PC-9 (cell line): Measurements from ENCODE around the gene TLCD3B. TPM values are rescaled to one million over a fixed set of nuclear protein-coding genes. Genes with fewer than 3 reads are reported as not detected.
A peak's percentile ranks its signal among the peaks of the same experiment; 100 is the strongest.

Experiments
- BruUV-seq: library from RNA; stranded (reverse); fragments of 400-500 nt; replicated peaks from 2 replicates; lab custom pipeline; 2021; lab: Mats Ljungman, UMichigan
- CTCF ChIA-PET: fragments of 300-600 bp; sonication (Branson Sonifier 250); formaldehyde crosslinking; loops from one replicate; lab custom pipeline; 2022; ENCODE audit warnings: antibody characterized with exemption; lab: Charles Lee
- POLR2A ChIA-PET: fragments of 300-600 bp; sonication (Branson Sonifier 250); formaldehyde crosslinking; loops from one replicate; lab custom pipeline; 2022; ENCODE audit warnings: antibody characterized with exemption; ENCODE audit not compliant: unreplicated experiment; lab: Charles Lee
- DNase-seq, 2 experiments: peaks; one replicate each; pipeline versions ENCODE4 v3.0.0 to v3.0.0-alpha.2; 2015 to 2022; ENCODE audit warnings: mixed read lengths in 1 of 2
- H2AFZ ChIP-seq: fragments of 200-600 bp; sonication (generic); 2 replicates; pipeline ENCODE4 v1.8.1; 2017; ENCODE audit warnings: antibody characterized with exemption
- H3F3A ChIP-seq: fragments of 200-600 bp; sonication (generic); 2 replicates; pipeline ENCODE4 v1.8.1; 2017; ENCODE audit warnings: antibody characterized with exemption, mild to moderate bottlenecking, low read depth; ENCODE audit not compliant: insufficient read depth
- H3K27ac ChIP-seq: fragments of 200-600 bp; sonication (generic); 2 replicates; pipeline ENCODE4 v1.6.1; 2016; ENCODE audit warnings: mixed run types
- H3K27me3 ChIP-seq: fragments of 200-600 bp; sonication (generic); 2 replicates; pipeline ENCODE4 v1.6.1; 2016; ENCODE audit warnings: low read depth, mixed run types; ENCODE audit not compliant: insufficient read depth
- H3K36me3 ChIP-seq: fragments of 200-600 bp; sonication (generic); 2 replicates; pipeline ENCODE4 v1.6.1; 2016; ENCODE audit warnings: low read depth, mixed run types
- H3K4me1 ChIP-seq: fragments of 200-600 bp; sonication (generic); replicated peaks from 2 replicates; pipeline ENCODE4 v1.6.1; 2016; ENCODE audit warnings: mixed run types; ENCODE audit not compliant: insufficient read depth
- H3K4me2 ChIP-seq: fragments of 200-600 bp; sonication (generic); 2 replicates; pipeline ENCODE4 v1.6.1; 2017; ENCODE audit warnings: mixed run types
- H3K4me3 ChIP-seq: fragments of 200-600 bp; sonication (generic); 2 replicates; pipeline ENCODE4 v1.6.1; 2016; ENCODE audit warnings: mixed run types
- H3K79me2 ChIP-seq: fragments of 200-600 bp; sonication (generic); 2 replicates; pipeline ENCODE4 v1.6.1; 2017; ENCODE audit warnings: low read depth, mixed run types
- H3K9me2 ChIP-seq: fragments of 200-600 bp; sonication (generic); 2 replicates; pipeline ENCODE4 v1.8.1; 2017; ENCODE audit warnings: mild to moderate bottlenecking; ENCODE audit not compliant: insufficient read depth
- H3K9me3 ChIP-seq: fragments of 200-600 bp; sonication (generic); 2 replicates; pipeline ENCODE4 v1.8.1; 2016; ENCODE audit warnings: low read depth; ENCODE audit not compliant: insufficient read depth
- H4K20me1 ChIP-seq: fragments of 200-600 bp; sonication (generic); 2 replicates; pipeline ENCODE4 v1.8.1; 2017; ENCODE audit not compliant: insufficient read depth
- EZH2 ChIP-seq: fragments of 200-600 bp; sonication (generic); IDR thresholded peaks from 2 replicates; pipeline ENCODE4 v1.8.0; 2017; ENCODE audit warnings: antibody characterized with exemption, low read depth
- intact Hi-C: fragments of 100-400 bp; cut with micrococcal nuclease; formaldehyde crosslinking; loops from one replicate; pipeline ENCODE4 v1.10.0; 2022; ENCODE audit not compliant: unreplicated experiment
- total RNA-seq: library from RNA; stranded (reverse); gene quantifications from 2 replicates; pipeline ENCODE4 v1.2.3, GENCODE V29; 2021
- TF ChIP-seq, protein P1 (sequence below): fragments of 200-600 bp; sonication (generic); conservative IDR thresholded peaks from 2 replicates; pipeline ENCODE4 v1.6.1; 2017; ENCODE audit warnings: mixed run types, antibody characterized with exemption, mild to moderate bottlenecking, moderate library complexity

TLCD3B gene
- total RNA-seq, 1 experiment from 2014 or later, result 5.8 TPM

DNA sequence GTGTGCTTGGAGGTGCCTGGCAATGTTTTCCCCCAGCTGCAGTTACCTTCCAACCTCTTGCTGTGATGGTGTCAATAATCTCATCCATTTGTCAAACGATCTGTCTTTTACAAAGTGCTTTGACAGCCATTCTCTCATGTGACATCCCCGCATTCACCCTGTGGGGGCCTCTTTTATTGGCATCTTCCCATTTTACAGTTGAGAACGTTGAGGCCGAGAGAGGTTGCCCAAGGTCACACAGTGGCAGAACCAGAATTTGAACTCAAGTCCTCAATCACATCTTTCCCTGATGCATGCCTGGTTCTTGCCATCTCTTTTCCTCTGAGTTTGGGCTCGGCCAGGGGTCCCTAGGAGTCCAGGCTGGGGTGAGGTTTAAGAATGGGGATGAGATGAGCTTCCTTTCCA lies 55.9 kb downstream of the TLCD3B start:
- peak overlapping the region; percentile 91 for H3K4me2 ChIP-seq
- H3K9me2 ChIP-seq, result no peaks in the 10 kb centered on the region
- no peak for TF ChIP-seq EZH2
- TF ChIP-seq, protein P1, sequence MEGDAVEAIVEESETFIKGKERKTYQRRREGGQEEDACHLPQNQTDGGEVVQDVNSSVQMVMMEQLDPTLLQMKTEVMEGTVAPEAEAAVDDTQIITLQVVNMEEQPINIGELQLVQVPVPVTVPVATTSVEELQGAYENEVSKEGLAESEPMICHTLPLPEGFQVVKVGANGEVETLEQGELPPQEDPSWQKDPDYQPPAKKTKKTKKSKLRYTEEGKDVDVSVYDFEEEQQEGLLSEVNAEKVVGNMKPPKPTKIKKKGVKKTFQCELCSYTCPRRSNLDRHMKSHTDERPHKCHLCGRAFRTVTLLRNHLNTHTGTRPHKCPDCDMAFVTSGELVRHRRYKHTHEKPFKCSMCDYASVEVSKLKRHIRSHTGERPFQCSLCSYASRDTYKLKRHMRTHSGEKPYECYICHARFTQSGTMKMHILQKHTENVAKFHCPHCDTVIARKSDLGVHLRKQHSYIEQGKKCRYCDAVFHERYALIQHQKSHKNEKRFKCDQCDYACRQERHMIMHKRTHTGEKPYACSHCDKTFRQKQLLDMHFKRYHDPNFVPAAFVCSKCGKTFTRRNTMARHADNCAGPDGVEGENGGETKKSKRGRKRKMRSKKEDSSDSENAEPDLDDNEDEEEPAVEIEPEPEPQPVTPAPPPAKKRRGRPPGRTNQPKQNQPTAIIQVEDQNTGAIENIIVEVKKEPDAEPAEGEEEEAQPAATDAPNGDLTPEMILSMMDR, result no peak
- CTCF ChIA-PET, result interaction anchor here (0.5 to 0.6 kb wide), 2 partner anchors 19 to 74 kb away, joined by 3 to 6 read pairs; no protein-coding TSS in a partner anchor
- H4K20me1 ChIP-seq, result peaks cover 21% of the 10 kb centered on the region; the same call in 1 of the 2 replicates
- POLR2A ChIA-PET, result no interaction called here
- DNase-seq, result no peak
- H3F3A ChIP-seq, result peaks cover 15% of the 10 kb centered on the region; the same call in 1 of the 2 replicates
- peaks cover 17% of the 10 kb centered on the region; the same call in 1 of the 2 replicates for H3K36me3 ChIP-seq
- intact Hi-C loops, result no loop called here
- TSS peak; percentile 37 for BruUV-seq
- H3K9me3 ChIP-seq, result no peaks in the 10 kb centered on the region
- H2AFZ ChIP-seq, result no peak overlapping the region
- peak overlapping the region; percentile 84 for H3K4me3 ChIP-seq
- H3K4me1 ChIP-seq, result peaks cover 19% of the 10 kb centered on the region
- H3K27me3 ChIP-seq, result no peaks in the 10 kb centered on the region
- no peak overlapping the region for H3K27ac ChIP-seq
- H3K79me2 ChIP-seq, result peaks cover 41% of the 10 kb centered on the region

Other genes with a start within 250 kb of the TLCD3B start
- gene KIF22, start 240.5 kb downstream of the TLCD3B start, total RNA-seq, result 179 and 195 TPM in 2 replicates
- gene MAZ, start 224.7 kb downstream of the TLCD3B start, total RNA-seq, result 463 and 481 TPM in 2 replicates
- gene PRRT2, start 219.1 kb downstream of the TLCD3B start, total RNA-seq, result 4.9 and 6.3 TPM in 2 replicates
- 27.5 and 44.6 TPM in 2 replicates for gene PAGR1, start 215.1 kb downstream of the TLCD3B start, total RNA-seq
- gene MVP, start 210.8 kb downstream of the TLCD3B start, total RNA-seq, result 197 and 208 TPM in 2 replicates
- gene CDIPT, start 168.0 kb downstream of the TLCD3B start, total RNA-seq, result 90.6 and 133 TPM in 2 replicates
- gene SEZ6L2, start 131.7 kb downstream of the TLCD3B start, total RNA-seq, result 46.5 and 64.0 TPM in 2 replicates
- 8.3 and 11.3 TPM in 2 replicates for gene ASPHD1, start 130.8 kb downstream of the TLCD3B start, total RNA-seq
- gene KCTD13, start 105.0 kb downstream of the TLCD3B start, total RNA-seq, result 52.7 and 72.0 TPM in 2 replicates
- 141 and 203 TPM in 2 replicates for gene TMEM219, start 69.2 kb downstream of the TLCD3B start, total RNA-seq
- 76.6 and 82.9 TPM in 2 replicates for gene TAOK2, start 57.4 kb downstream of the TLCD3B start, total RNA-seq
- gene HIRIP3, start 35.7 kb downstream of the TLCD3B start, total RNA-seq, result 27.0 and 27.3 TPM in 2 replicates
- 102 TPM in 2 replicates for gene INO80E, start 35.0 kb downstream of the TLCD3B start, total RNA-seq
- 11.0 and 11.3 TPM in 2 replicates for gene DOC2A, start 20.2 kb downstream of the TLCD3B start, total RNA-seq
- gene C16orf92, start 8.1 kb downstream of the TLCD3B start, total RNA-seq, result not detected in 2 replicates
- gene ALDOA, start 34.5 kb upstream of the TLCD3B start, total RNA-seq, result 2,395 and 3,090 TPM in 2 replicates
- gene PPP4C, start 44.7 kb upstream of the TLCD3B start, total RNA-seq, result 246 and 268 TPM in 2 replicates
- gene TBX6, start 60.7 kb upstream of the TLCD3B start, total RNA-seq, result 8.3 and 9.6 TPM in 2 replicates
- gene YPEL3, start 64.9 kb upstream of the TLCD3B start, total RNA-seq, result 95.4 and 129 TPM in 2 replicates
- gene GDPD3, start 82.3 kb upstream of the TLCD3B start, total RNA-seq, result 27.5 and 32.1 TPM in 2 replicates
- 113 and 133 TPM in 2 replicates for gene MAPK3, start 91.9 kb upstream of the TLCD3B start, total RNA-seq
- 7.9 and 12.2 TPM in 2 replicates for gene CORO1A, start 152.3 kb upstream of the TLCD3B start, total RNA-seq
- 258 and 379 TPM in 2 replicates for gene BOLA2B, start 162.4 kb upstream of the TLCD3B start, total RNA-seq
- 100 and 252 TPM in 2 replicates for gene SLX1A, start 162.6 kb upstream of the TLCD3B start, total RNA-seq
- 95.2 and 103 TPM in 2 replicates for gene SULT1A3, start 168.0 kb upstream of the TLCD3B start, total RNA-seq
- gene NPIPB13, start 217.2 kb upstream of the TLCD3B start, total RNA-seq, result 24.6 and 30.6 TPM in 2 replicates